Keratinocyte (primary cell): ENCODE data around the gene TMEM161A. TPM values are rescaled to one million over a fixed set of nuclear protein-coding genes. Genes with fewer than 3 reads are reported as not detected.

Source experiments
- DNase-seq: peaks from one replicate; pipeline ENCODE4 v3.0.0-alpha.2; 2011; ENCODE audit warnings: low read depth, missing footprints, low spot score
- FAIRE-seq: peaks from 2 replicates; lab custom pipeline; 2011; peaks lifted over from hg19 to GRCh38; lab: Jason Lieb, UNC
- H2AFZ ChIP-seq: 2 replicates; pipeline ENCODE4 v1.6.0; 2012; ENCODE audit warnings: low read length, control low read depth, inconsistent platforms; ENCODE audit not compliant: control insufficient read depth
- H3K27ac ChIP-seq: 2 replicates; pipeline ENCODE4 v1.5.1; 2011; ENCODE audit warnings: low read length; ENCODE audit not compliant: control insufficient read depth, insufficient read depth
- H3K27me3 ChIP-seq: 3 replicates; pipeline ENCODE4 v1.6.0; 2011; ENCODE audit warnings: low read length; ENCODE audit not compliant: control insufficient read depth, insufficient read depth; ENCODE audit errors: extremely low read depth
- H3K36me3 ChIP-seq, 2 experiments: 2 replicates in 1 of 2; 3 replicates in 1 of 2; pipeline ENCODE4 v1.5.1; 2011; ENCODE audit warnings: low read length in 2 of 2, mild to moderate bottlenecking in 1 of 2; ENCODE audit not compliant: control insufficient read depth in 2 of 2, insufficient read depth in 2 of 2; ENCODE audit errors: extremely low read depth in 1 of 2
- H3K4me1 ChIP-seq: 3 replicates; pipeline ENCODE4 v1.5.1; 2011; ENCODE audit warnings: low read length; ENCODE audit not compliant: control insufficient read depth, insufficient read depth; ENCODE audit errors: extremely low read depth
- H3K4me2 ChIP-seq: 3 replicates; pipeline ENCODE4 v1.6.0; 2011; ENCODE audit warnings: low read depth, low read length; ENCODE audit not compliant: control insufficient read depth, insufficient read depth; ENCODE audit errors: extremely low read depth
- H3K4me3 ChIP-seq, 3 experiments: fragments of 200-600 bp in 1 of 3; sonication (generic) in 1 of 3; 2 replicates in 2 of 3; 3 replicates in 1 of 3; pipeline ENCODE4 v1.5.1; 2011 to 2016; ENCODE audit warnings: low read length in 3 of 3, mild to moderate bottlenecking in 3 of 3, control low read depth in 2 of 3, inconsistent platforms in 1 of 3, low read depth in 1 of 3, mixed read lengths in 1 of 3, mixed run types in 1 of 3, moderate library complexity in 1 of 3; ENCODE audit not compliant: control insufficient read depth in 2 of 3, insufficient read depth in 2 of 3; ENCODE audit errors: extremely low read depth in 1 of 3
- H3K79me2 ChIP-seq: 2 replicates; pipeline ENCODE4 v1.6.0; 2012; ENCODE audit warnings: low read length; ENCODE audit not compliant: control insufficient read depth, insufficient read depth
- H3K9ac ChIP-seq: 3 replicates; pipeline ENCODE4 v1.6.0; 2011; ENCODE audit warnings: low read length; ENCODE audit not compliant: control insufficient read depth, insufficient read depth; ENCODE audit errors: extremely low read depth
- H3K9me1 ChIP-seq: 3 replicates; pipeline ENCODE4 v1.6.0; 2011; ENCODE audit warnings: low read length; ENCODE audit not compliant: control insufficient read depth, insufficient read depth; ENCODE audit errors: extremely low read depth
- H3K9me3 ChIP-seq: 2 replicates; pipeline ENCODE4 v1.5.1; 2012; ENCODE audit warnings: low read depth, low read length; ENCODE audit not compliant: control insufficient read depth
- H4K20me1 ChIP-seq: 3 replicates; pipeline ENCODE4 v1.6.0; 2011; ENCODE audit warnings: low read length; ENCODE audit not compliant: control insufficient read depth, insufficient read depth; ENCODE audit errors: extremely low read depth
- EZH2 ChIP-seq: IDR thresholded peaks from one replicate; pipeline ENCODE4 v1.6.1; 2012; ENCODE audit warnings: inconsistent platforms, mild to moderate bottlenecking, low read length, moderate library complexity
- dilution Hi-C: fragments of 300-500 bp; cut with MboI; formaldehyde crosslinking; loops from one replicate; pipeline ENCODE4 v1.7.0; 2020; ENCODE audit warnings: low sequenced_read_pairs; ENCODE audit not compliant: extremely low pct_ligation_motif_present
- polyA plus RNA-seq, 5 experiments: library from polyadenylated mRNA; depleted of rRNA in 3 of 5; stranded (reverse) in 3 of 5; stranded (forward) in 1 of 5; unstranded in 1 of 5; fragments of >200 nt; gene quantifications; 1 replicate in 1 of 5; 2 replicates in 3 of 5; 3 replicates in 1 of 5; pipeline versions ENCODE4 v1.2.1 to v1.2.3, GENCODE V29; 2011 to 2012; ENCODE audit warnings: missing spikeins in 2 of 5, low read depth in 1 of 5, low replicate concordance in 1 of 5
- TF ChIP-seq, protein P1 (sequence below), 3 experiments: IDR thresholded peaks in 1 of 3; conservative IDR thresholded peaks in 1 of 3; optimal IDR thresholded peaks in 1 of 3; 2 replicates in 2 of 3; 3 replicates in 1 of 3; pipeline versions ENCODE3 to v1.5.1; 2011; ENCODE audit warnings: low read length in 3 of 3, mild to moderate bottlenecking in 3 of 3, moderate library complexity in 2 of 3, control low read depth in 1 of 3, inconsistent platforms in 1 of 3; ENCODE audit not compliant: insufficient read depth in 2 of 3; ENCODE audit errors: extremely low read depth in 1 of 3

TMEM161A gene
- polyA plus RNA-seq, 1 donor (not counting 4 experiments of a cell fraction or from before 2014, with no cell fraction given) = 18.0 TPM

- H3K9ac ChIP-seq = no peak overlapping the region
Observed at GRCh38 chr19:19106056-19106551, 32.2 kb downstream of the TMEM161A start.

GRCh38 chr19:19105365-19106055 lies 32.8 kb downstream of the TMEM161A start:
- Histone ChIP-seq H3K4me2 (peak overlapping the region; percentile 67), H3K4me1 (no peaks in the 10 kb centered on the region), H2AFZ (peak overlapping the region; percentile 90), H3K27ac (no peak overlapping the region), H3K36me3 (no peaks in the 10 kb centered on the region), H3K27me3 (peaks cover under 1% of the 10 kb centered on the region), H3K9me1 (no peaks in the 10 kb centered on the region), H3K9ac (no peak overlapping the region), H3K79me2 (no peaks in the 10 kb centered on the region), H4K20me1 (no peaks in the 10 kb centered on the region), H3K9me3 (peaks cover 2% of the 10 kb centered on the region), H3K4me3 (peak overlapping the region; percentile 30 to 57 (median 46))
- FAIRE-seq = no peak
- TF ChIP-seq, protein P1, sequence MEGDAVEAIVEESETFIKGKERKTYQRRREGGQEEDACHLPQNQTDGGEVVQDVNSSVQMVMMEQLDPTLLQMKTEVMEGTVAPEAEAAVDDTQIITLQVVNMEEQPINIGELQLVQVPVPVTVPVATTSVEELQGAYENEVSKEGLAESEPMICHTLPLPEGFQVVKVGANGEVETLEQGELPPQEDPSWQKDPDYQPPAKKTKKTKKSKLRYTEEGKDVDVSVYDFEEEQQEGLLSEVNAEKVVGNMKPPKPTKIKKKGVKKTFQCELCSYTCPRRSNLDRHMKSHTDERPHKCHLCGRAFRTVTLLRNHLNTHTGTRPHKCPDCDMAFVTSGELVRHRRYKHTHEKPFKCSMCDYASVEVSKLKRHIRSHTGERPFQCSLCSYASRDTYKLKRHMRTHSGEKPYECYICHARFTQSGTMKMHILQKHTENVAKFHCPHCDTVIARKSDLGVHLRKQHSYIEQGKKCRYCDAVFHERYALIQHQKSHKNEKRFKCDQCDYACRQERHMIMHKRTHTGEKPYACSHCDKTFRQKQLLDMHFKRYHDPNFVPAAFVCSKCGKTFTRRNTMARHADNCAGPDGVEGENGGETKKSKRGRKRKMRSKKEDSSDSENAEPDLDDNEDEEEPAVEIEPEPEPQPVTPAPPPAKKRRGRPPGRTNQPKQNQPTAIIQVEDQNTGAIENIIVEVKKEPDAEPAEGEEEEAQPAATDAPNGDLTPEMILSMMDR (optimal IDR thresholded peaks at IDR 0.05 in 1 of 3, IDR thresholded peaks at IDR 0.05 in 1 of 3, conservative IDR thresholded peaks at IDR 0.05 in 1 of 3; ENCODE audit: extremely low read depth in 1 of 3, insufficient read depth in 2 of 3, low read length in 3 of 3) = no peak
- no peak for TF ChIP-seq EZH2
- DNase-seq = no peak
- dilution Hi-C loops = no loop called here

More at GRCh38 chr19:19106056-19106551, 32.2 kb downstream of the TMEM161A start:
- H3K27me3 ChIP-seq = peaks cover 7% of the 10 kb centered on the region
- no peaks in the 10 kb centered on the region for H3K79me2 ChIP-seq
- peak overlapping the region; percentile 67 for H3K4me2 ChIP-seq
- no peak overlapping the region for H3K27ac ChIP-seq
- peak overlapping the region in 2 of 3 experiments; percentile 29 to 30 for H3K4me3 ChIP-seq
- TF ChIP-seq, protein P1 (optimal IDR thresholded peaks at IDR 0.05 in 1 of 3, IDR thresholded peaks at IDR 0.05 in 1 of 3, conservative IDR thresholded peaks at IDR 0.05 in 1 of 3; ENCODE audit: extremely low read depth in 1 of 3, insufficient read depth in 2 of 3, low read length in 3 of 3) = no peak
- no peak for TF ChIP-seq EZH2
- H3K36me3 ChIP-seq = no peaks in the 10 kb centered on the region
- H3K4me1 ChIP-seq = no peaks in the 10 kb centered on the region
- FAIRE-seq (no peak), DNase-seq (no peak)
- H3K9me3 ChIP-seq = peaks cover 2% of the 10 kb centered on the region
- no peaks in the 10 kb centered on the region for H3K9me1 ChIP-seq
- peak overlapping the region; percentile 63 for H2AFZ ChIP-seq
- no peaks in the 10 kb centered on the region for H4K20me1 ChIP-seq
- dilution Hi-C loops = no loop called here
